ENCODE results near the gene BHLHE23. TPM values are rescaled to one million over a fixed set of nuclear protein-coding genes. Genes with fewer than 3 reads are reported as not detected.

The BHLHE23 gene
- total RNA-seq, 1 donor from 2014 or later, result not detected

- no peak for DNase-seq
Observed at GRCh38 chr20:63025534-63026331, 19.0 kb upstream of the BHLHE23 start.

DNA sequence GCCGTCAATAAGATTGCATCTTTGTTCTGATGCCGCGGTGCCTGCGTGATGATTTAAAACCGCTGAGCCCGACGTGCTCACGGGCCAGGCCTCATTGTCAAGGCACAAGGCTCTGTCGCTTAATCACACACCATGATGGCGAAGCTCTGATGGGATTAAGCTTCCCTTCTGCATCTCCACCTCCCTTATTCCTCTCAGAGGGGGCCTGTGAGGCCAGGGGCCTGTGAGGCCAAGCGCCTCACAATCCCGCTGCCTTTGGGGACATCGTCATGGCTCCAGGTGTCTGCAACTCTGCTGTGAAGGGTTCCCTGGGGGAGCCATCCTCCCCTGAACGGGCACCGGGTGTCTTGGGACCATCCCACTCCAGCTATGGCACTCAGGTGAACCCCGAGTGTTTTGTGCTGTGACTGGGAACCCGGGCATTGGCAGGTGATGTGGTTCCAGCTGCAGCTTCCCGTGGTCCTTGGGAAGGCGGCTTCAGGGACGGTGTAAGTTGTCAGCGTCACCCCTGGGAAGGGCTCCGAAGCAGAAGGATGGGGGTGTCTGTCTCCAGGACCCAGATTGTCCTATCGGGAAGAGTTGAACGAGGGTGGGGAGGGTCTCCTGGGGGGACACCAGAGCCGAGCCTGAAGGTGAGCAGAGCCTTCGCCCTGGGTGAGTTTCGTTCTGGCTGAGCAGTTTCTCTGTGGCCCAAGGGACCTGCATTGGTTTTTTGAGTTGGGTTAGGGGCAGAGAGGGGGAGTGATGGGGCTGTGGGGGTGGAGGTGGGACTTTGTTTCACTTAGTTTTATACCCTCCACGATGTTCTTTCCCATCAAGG, 18.0 kb upstream of the BHLHE23 start:
- no peak for DNase-seq

- DNase-seq, result no peak
Observed at GRCh38 chr20:63023936-63024571, 17.3 kb upstream of the BHLHE23 start.

DNA sequence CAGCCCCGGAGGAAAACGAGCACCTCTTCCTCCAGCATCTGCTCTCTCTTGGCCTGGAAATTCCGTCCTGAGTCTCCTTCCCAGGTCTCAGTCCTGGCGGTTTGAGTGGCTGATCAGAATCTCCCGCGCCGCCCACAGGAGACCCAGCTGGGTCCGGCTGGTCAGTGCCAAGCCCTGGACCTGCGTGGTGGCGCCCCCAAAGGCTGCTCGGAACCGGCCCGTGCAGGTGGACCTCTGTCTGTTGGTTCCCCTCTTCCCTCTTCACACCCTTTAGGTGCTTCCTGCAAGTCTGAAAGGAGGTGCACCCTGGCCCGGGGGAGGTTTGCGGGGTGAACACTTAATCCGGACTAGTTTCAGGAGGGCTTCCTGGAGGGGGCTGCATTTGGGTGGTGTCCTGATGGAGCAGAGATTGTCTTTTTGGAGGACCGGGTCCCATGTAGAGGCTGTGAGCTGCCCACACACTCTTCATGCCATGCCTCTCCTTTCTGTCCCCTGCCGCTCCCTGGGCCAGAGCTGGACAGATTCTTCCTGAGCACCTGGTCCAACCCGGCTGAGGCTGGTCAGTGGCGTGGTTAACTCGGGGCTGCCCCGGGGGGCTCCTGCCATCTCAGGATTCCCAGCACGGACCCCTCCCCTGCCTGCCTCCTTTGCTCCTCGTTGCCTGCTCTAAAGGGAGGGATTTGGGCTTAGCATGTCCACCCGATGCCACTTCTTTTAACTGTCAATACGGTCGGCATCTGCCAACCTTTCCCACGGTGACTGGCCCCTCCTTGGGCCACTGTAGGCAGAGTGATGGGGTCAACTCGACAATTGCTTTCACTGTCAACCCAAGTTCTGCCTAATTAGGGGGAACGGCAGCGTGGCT, 16.5 kb upstream of the BHLHE23 start:
- DNase-seq, result no peak

- no peak for DNase-seq
Observed at GRCh38 chr20:63022501-63022900, 15.7 kb upstream of the BHLHE23 start.

DNA sequence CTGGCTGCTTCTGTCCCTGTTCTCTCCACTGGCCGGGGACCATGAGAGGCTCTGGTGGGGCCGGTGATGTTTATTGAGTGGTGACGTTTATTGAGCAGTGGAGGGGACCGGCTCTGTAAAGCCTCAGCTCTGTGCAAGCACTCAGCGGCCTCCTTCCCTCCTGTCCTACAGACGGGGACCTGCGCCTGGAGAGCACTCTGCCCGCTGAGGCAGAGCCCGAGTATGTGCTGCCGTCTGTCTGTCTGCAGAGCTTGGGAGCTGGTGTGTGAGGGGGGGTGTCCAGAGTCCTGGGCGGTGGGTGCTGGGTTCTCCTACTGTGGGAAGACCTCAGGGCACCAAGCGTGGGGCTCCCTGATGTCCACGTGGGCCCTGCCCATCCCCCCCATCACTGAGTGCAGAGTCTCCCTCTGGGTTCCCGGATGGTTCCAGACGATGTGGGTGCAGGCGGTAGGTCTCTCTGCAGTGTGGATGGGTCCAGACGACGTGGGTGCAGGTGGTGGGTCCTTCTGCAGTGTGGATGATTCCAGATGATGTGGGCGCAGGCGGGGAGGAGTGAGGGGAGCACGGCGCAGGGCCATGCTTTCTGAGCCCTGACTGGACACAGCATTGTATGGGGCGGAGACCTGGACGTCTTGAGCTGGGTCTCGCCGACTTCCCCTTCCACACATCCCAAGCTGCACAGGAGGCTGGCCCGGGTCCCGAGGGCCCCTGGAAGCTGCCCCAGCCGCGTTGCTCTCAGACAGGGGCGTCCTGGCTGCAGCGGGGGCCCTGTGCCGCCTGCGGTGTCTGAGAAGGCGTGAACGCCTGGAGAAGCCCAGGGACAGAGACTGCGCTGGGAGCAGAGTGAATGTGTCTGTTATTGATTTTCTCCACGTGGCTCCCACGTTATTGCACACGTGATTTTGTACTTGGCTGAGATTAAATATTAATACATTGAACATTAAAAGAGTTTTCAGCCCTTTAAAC, 14.9 kb upstream of the BHLHE23 start:
- DNase-seq, result no peak

DNA sequence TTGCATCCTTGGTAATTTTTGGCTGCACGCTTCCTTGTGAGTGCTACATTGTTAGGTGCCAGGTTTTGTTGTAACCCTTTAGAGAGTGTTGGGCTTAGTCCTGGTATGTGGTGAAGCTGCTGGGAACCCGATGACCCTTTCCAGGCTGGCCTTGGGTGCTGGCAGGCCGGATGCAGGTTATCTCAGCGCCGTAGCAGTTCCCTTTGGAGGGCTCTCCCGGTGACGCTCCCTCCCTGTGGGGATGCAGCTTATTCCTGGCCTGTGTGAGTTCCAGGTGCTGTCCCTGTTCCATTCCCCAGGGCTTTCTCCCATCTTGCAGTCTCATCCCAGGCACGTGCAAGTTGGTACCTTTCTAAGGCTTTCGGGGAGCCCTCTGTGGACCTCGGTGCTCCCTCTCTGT, 13.9 kb upstream of the BHLHE23 start:
- DNase-seq, result no peak

GRCh38 chr20:63017826-63018411, 11.2 kb upstream of the BHLHE23 start:
- no peak for DNase-seq

DNA sequence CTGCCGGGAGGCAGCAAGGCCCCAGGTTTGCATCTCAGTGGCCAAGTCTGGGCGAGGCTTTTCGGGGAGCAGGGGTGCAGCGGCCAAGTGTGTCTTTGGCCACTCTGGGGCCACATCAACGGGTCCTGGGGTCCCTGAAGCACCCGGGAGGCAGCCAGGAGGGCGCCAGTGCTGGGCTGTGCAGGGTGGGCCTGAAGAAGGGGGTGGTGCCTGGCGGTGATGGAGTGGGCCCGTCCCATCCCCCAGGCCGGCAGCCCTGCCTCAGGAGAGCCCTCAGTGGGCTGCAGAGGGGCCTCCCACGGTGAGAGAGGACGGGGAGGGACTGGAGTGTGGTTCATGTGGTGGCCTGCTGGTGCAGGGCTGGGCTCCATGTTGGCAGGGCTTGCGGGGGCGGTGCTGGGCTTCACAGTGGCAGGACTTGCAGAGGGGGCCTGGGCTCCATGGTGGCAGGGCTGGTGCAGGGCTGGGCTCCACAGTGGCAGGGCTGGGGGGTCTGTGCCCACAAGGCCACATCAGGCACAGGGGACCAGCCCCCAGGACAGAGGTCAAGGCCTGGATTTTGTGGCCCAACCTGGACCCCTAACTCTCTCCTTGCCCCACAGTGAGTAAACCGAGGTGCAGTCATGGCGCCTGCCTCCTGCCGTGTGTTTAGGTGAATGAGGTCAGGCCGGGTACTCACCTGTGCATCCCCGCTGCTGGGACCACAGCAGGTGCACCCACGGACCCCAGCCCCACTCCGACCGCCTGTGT, 10.5 kb upstream of the BHLHE23 start:
- no peak for DNase-seq

GRCh38 chr20:63016514-63017075, 9.8 kb upstream of the BHLHE23 start:
- DNase-seq, result no peak

- DNase-seq, result no peak
Observed at GRCh38 chr20:63015662-63016361, 9.0 kb upstream of the BHLHE23 start.

DNA sequence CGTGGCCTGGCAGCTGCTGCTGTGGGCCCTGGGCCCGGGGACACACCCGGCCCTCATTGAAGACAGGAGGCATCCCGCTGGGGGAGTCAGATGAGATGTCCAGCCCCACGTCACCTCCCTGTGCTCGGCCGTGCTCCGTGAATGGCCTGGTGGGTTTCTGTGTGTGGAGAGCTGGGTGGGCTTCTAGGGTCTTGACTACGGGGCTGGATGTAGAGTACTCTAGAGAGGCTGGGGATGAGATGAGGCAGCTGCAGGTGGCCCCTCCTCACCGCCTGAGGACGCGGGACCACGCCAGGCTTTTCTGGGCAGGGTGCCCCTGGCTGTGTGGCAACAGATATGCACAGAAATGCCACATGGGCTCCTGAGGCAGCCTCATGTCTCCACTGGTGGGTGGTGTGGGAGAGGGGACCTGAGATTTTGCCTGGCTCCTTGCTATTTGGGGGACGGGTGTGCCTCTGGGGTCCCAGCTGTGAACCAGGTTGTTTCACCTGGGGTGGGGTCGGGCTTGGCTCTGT, 8.4 kb upstream of the BHLHE23 start:
- no peak for DNase-seq

GRCh38 chr20:63014710-63015109, 7.9 kb upstream of the BHLHE23 start:
- peak; percentile 82 for DNase-seq

DNA sequence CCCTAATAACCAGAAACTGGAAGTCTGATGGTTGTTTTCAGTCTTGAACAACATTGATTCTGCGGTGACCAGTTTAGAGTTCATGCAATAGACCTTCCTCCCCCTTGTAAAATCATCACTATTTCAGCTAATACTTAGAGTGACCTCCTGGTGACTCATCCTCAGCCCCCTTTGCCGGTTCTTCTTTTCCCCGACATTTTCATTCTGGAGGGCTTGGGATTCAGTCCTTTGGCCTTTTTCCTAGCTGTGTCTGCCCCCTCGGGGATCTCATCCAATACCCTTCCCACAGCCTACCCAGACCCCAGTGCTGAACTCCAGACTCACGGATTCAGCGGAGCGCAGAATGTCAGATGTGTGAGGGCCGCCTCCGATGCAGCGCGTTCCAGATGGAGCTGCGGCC, 7.5 kb upstream of the BHLHE23 start:
- no peak for DNase-seq

DNA sequence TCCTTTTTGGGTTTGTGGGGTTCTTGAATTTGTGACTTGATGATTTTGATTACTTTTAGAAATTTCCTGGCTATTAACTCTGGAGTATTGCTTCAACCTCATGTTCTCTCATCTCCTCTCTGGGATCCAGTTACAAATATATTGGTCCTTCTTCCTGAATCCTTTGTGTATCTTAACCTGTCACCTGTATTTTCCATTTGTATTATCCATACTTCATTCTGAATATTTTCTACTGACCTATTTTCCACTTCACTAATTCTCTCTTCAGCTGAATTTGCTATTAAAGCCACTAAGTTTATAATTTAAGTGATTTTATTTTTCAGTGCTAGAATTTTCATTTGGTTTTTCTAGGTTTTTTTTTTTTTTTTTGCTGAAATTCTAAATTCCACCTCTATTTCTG, 6.4 kb upstream of the BHLHE23 start:
- no peak for DNase-seq

DNA sequence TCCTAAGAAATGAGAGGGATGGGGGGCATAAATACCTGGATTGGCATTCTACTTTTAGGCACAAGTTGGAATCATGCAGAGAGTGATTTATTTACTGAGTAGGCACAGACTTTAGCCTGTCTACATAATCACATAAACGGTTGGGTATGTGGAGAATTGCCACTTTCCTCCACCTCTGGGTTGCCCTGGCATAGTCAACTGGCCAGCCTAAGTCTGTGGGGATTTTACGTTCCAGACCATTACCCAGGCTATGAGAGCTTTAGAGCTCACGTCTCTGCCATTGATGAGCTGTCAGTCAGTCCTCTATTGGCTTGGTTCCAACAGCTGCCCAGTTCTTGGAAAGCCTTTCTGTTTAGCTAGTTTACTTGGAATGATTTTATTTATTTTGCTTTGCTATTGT, 5.0 kb upstream of the BHLHE23 start:
- DNase-seq, result no peak

DNA sequence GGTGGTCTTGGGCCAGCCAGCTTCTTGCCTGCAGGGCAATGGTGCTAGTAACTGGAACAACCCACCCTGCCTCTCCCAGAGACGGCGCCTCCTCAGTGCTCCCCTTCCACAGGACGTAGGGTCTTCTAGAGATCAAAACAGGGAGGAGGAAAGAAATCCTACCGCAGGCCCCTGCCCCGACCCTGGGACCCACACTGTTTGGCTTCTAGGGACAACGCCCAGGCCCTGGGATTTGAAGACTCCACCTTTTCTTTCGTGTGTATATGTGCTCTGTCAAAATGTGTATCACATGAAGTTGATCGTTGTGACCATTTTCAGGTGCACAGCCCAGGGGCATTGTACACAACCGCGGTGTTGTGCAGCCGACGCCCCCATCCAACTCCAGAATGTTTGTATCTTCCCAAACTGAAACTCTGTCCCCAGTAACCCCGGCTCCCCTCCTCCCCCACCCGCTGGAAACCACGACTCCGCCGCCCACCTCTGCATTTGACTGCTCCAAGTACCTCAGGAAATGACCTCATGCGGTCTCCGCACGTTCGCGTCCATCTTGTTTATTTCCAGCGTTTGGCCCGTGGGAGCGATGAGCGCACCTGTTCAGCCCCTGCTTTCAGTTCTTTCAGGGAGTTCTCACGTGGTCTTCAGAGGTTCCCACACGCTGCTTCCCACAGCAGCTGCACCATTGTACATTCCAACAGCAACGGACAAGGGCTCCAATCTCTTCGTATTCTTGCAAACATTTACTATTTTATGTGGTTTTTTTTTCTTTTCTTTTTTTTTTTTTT, 3.4 kb upstream of the BHLHE23 start:
- DNase-seq, result peak; percentile 76
